WERI-Rb-1 (cell line): ENCODE data around the gene STK11.

Experiments
- DNase-seq: peaks from one replicate; pipeline ENCODE4 v3.0.0-alpha.2; 2020
- H3K27ac ChIP-seq: fragments of 250-450 bp; sonication (Bioruptor Pico); 2 replicates; pipeline ENCODE4 v1.5.1; 2020; ENCODE audit warnings: mild to moderate bottlenecking, moderate library complexity
- H3K27me3 ChIP-seq: fragments of 250-450 bp; sonication (Bioruptor Pico); 2 replicates; pipeline ENCODE4 v1.5.1; 2021; ENCODE audit warnings: mild to moderate bottlenecking, low read depth, moderate library complexity; ENCODE audit not compliant: insufficient read depth, severe bottlenecking
- H3K36me3 ChIP-seq: fragments of 250-450 bp; sonication (Bioruptor Pico); 2 replicates; pipeline ENCODE4 v1.5.1; 2020; ENCODE audit warnings: mild to moderate bottlenecking, moderate library complexity
- H3K4me3 ChIP-seq: 2 replicates; pipeline ENCODE4 v1.5.1; 2011; ENCODE audit warnings: low read depth, mild to moderate bottlenecking, control low read depth, low read length
- H3K9me3 ChIP-seq: fragments of 250-450 bp; sonication (Bioruptor Pico); 2 replicates; pipeline ENCODE4 v1.5.1; 2021; ENCODE audit warnings: mild to moderate bottlenecking, moderate library complexity; ENCODE audit not compliant: severe bottlenecking
- CTCF ChIP-seq: IDR thresholded peaks from 2 replicates; pipeline ENCODE4 v1.5.1; 2011; ENCODE audit warnings: low read depth, mild to moderate bottlenecking, control low read depth, inconsistent platforms, low read length

The STK11 gene

GRCh38 chr19:1253514-1254080 is 48.0 kb downstream of the STK11 start:
- Histone ChIP-seq H3K9me3 (no peaks in the 10 kb centered on the region), H3K4me3 (no peak overlapping the region), H3K27me3 (no peaks in the 10 kb centered on the region), H3K36me3 (peaks cover 77% of the 10 kb centered on the region), H3K27ac (no peak overlapping the region)
- no peak for TF ChIP-seq CTCF
- DNase-seq, result no peak

GRCh38 chr19:1254081-1254527 is 48.5 kb downstream of the STK11 start:
- H3K27me3 ChIP-seq, result no peaks in the 10 kb centered on the region
- no peaks in the 10 kb centered on the region for H3K9me3 ChIP-seq
- H3K36me3 ChIP-seq, result peaks cover 77% of the 10 kb centered on the region
- DNase-seq, result no peak
- H3K4me3 ChIP-seq, result no peak overlapping the region
- TF ChIP-seq CTCF, result no peak
- no peak overlapping the region for H3K27ac ChIP-seq

- Histone ChIP-seq H3K36me3 (peaks cover 77% of the 10 kb centered on the region), H3K9me3 (no peaks in the 10 kb centered on the region), H3K27me3 (no peaks in the 10 kb centered on the region), H3K4me3 (no peak overlapping the region), H3K27ac (no peak overlapping the region)
- DNase-seq, result no peak
- TF ChIP-seq CTCF, result no peak
Observed at GRCh38 chr19:1254530-1255185, 49.1 kb downstream of the STK11 start.

GRCh38 chr19:1255186-1256161 is 49.9 kb downstream of the STK11 start:
- Histone ChIP-seq H3K27ac (no peak overlapping the region), H3K9me3 (no peaks in the 10 kb centered on the region), H3K36me3 (peaks cover 73% of the 10 kb centered on the region), H3K27me3 (no peaks in the 10 kb centered on the region), H3K4me3 (no peak overlapping the region)
- no peak for TF ChIP-seq CTCF
- DNase-seq, result no peak

- Histone ChIP-seq H3K27me3 (no peaks in the 10 kb centered on the region), H3K9me3 (no peaks in the 10 kb centered on the region), H3K36me3 (peaks cover 60% of the 10 kb centered on the region), H3K4me3 (no peak overlapping the region), H3K27ac (no peak overlapping the region)
- DNase-seq, result no peak
- no peak for TF ChIP-seq CTCF
Observed at GRCh38 chr19:1256646-1257474, 51.3 kb downstream of the STK11 start.
